ENCODE results near the gene FGFRL1. TPM values are rescaled to one million over a fixed set of nuclear protein-coding genes. Genes with fewer than 3 reads are reported as not detected.

The FGFRL1 gene
- total and polyA plus RNA-seq, 2 experiments from 2014 or later = 10.8 to 58.7 TPM

DNA sequence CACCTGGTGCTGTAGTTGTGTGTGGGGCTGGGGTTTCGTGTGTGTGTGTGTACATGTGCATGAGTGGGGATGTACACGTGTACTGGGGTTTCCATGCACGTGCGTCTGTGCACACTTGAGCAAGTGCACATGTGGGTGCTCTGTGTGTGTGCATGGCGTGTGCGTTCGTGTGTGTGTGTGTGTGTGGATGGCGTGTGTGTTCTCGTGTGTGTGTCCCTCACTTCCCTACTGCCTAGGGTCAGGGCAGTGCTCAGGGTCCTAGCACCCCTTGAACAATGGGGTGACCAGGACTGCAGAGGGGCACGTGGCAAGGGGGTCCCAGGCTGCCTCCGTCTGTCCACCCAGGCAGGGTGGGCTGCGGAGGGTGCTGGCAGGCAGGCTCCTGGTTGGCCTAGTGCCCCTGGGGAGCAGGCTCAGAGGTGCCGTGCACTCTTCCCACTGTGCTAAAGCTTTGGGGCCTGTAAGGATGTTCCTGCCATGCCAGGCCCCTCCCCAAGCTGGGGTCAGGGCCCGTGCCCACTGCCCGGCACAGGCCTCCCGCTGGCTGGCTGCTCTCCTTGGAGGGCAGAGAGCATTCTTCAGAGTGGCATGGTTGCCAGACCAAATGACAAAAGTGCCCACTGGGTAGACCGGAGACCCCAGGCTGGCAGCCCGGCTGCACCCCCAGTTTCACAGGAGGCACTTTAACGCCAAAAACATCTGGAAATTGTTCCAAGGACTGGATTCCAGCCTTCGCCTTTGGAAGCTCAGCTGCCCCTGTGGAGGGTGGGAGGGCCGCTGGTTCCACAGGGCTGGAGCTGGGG lies 29.1 kb downstream of the FGFRL1 start:
- peak overlapping the region; percentile 67; the same call in 1 of the 2 replicates for H3K27ac ChIP-seq
- H3K9me3 ChIP-seq (ENCODE audit: low read depth) = no peaks in the 10 kb centered on the region
- H3K4me1 ChIP-seq (ENCODE audit: insufficient read depth) = peaks cover 42% of the 10 kb centered on the region
- no peaks in the 10 kb centered on the region for H4K20me1 ChIP-seq (ENCODE audit: insufficient read depth)
- H3K27me3 ChIP-seq (replicated peaks; ENCODE audit: insufficient read depth) = no peaks in the 10 kb centered on the region
- peak overlapping the region; percentile 53 for H3K9ac ChIP-seq
- H3K79me2 ChIP-seq (ENCODE audit: insufficient read depth) = no peaks in the 10 kb centered on the region
- 72 to 78% methylated on average over 20 to 21 of the region's 21 CpGs for WGBS, 2 experiments (ENCODE audit: low coverage in 1 of 2, low lambda C conversion rate in 2 of 2, missing lambda C conversion rate in 2 of 2)
- peaks cover 6% of the 10 kb centered on the region; the same call in 1 of the 2 replicates for H3F3A ChIP-seq (ENCODE audit: insufficient read depth)
- in situ Hi-C loops (cut with MboI) = no loop called here
- H3K4me3 ChIP-seq = no peak overlapping the region
- H2AFZ ChIP-seq = 0 out of 2 replicates have a peak overlapping the region, but pooled peaks have one; percentile 57
- TF ChIP-seq EZH2 (IDR thresholded peaks at IDR 0.05; ENCODE audit: insufficient read depth, poor library complexity, severe bottlenecking) = no peak
- TF ChIP-seq EZH2phosphoT487 (IDR thresholded peaks at IDR 0.05; ENCODE audit: insufficient read depth, low read depth) = no peak
- no peak for DNase-seq
- H3K36me3 ChIP-seq (ENCODE audit: low read depth) = no peaks in the 10 kb centered on the region
- H3K9me2 ChIP-seq (ENCODE audit: insufficient read depth) = no peaks in the 10 kb centered on the region
- no peak overlapping the region for H3K4me2 ChIP-seq (ENCODE audit: unreplicated experiment)

DNA sequence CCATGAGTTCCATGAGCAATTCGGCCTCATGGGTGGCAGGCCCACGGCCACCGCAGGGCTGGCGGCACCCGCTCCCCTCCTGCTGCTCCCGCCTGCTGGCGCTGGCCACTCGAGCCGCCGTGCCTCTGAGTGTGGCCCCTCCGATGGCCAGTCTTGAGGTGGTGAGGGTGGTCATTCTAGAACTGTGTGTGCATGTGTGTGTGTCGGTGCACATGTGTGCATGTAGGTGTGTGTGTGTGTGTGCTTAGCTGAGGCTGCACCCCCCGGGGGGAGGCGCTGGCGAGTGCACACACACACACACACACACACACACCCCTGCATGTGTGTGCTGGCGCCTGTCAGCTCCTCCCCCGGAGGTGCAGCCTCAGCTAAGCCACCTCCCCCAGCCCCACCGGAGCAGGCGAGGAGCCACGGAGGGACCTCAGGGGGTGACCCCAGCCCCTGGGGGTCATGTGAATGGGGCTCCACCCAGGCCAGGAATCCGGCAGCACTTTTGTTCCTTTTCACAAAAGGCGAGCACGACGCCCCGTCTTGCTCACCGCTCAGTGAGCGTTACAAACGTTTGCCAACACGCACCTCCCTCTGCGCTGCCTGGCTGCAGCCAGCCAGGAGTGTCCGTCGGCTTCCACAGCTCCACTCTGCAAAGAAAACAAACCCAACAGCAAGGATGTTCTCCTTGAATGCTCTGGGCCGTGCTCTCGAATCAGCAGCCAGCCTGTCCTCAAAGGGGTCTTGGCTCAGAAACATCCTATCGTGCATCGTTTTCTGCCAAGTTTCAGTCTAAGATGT lies 29.9 kb downstream of the FGFRL1 start:
- H3K27me3 ChIP-seq (replicated peaks; ENCODE audit: insufficient read depth) = no peaks in the 10 kb centered on the region
- H4K20me1 ChIP-seq (ENCODE audit: insufficient read depth) = no peaks in the 10 kb centered on the region
- WGBS, 2 experiments (ENCODE audit: low coverage in 1 of 2, low lambda C conversion rate in 2 of 2, missing lambda C conversion rate in 2 of 2) = 28 to 29% methylated on average over 31 to 36 of the region's 36 CpGs
- H3K9ac ChIP-seq = peak overlapping the region; percentile 53
- H3K27ac ChIP-seq = peak overlapping the region; percentile 67
- in situ Hi-C loops (cut with MboI) = no loop called here
- no peaks in the 10 kb centered on the region for H3K9me3 ChIP-seq (ENCODE audit: low read depth)
- TF ChIP-seq EZH2 (IDR thresholded peaks at IDR 0.05; ENCODE audit: insufficient read depth, poor library complexity, severe bottlenecking) (no peak), EZH2phosphoT487 (IDR thresholded peaks at IDR 0.05; ENCODE audit: insufficient read depth, low read depth) (no peak)
- no peaks in the 10 kb centered on the region for H3K9me2 ChIP-seq (ENCODE audit: insufficient read depth)
- H2AFZ ChIP-seq = peak overlapping the region; percentile 57
- H3K4me1 ChIP-seq (ENCODE audit: insufficient read depth) = peaks cover 39% of the 10 kb centered on the region
- H3K4me2 ChIP-seq (ENCODE audit: unreplicated experiment) = peak overlapping the region; percentile 47
- H3K36me3 ChIP-seq (ENCODE audit: low read depth) = no peaks in the 10 kb centered on the region
- peaks cover 6% of the 10 kb centered on the region; the same call in 1 of the 2 replicates for H3F3A ChIP-seq (ENCODE audit: insufficient read depth)
- DNase-seq = peak; percentile 82
- no peaks in the 10 kb centered on the region for H3K79me2 ChIP-seq (ENCODE audit: insufficient read depth)
- H3K4me3 ChIP-seq = 0 out of 2 replicates have a peak overlapping the region, but pooled peaks have one; percentile 31

DNA sequence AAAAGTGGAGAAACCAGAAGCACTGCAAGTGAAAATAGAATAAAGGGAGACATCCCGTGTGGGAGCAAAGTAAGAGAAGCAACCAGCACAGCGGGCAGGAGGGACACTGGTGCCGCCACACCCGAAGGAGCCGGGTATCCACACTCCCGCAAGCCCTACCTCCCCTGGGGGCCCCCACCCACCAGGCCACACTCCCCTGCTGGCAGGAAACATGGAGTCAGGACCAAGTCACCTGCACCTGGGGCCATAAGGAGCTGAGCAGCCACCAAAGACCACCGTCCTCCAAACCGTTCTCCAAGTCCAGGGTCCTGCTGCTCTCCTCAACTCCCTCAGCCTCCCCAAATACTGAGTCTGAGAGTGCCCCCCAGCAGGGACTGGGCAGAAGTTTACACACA lies 30.5 kb downstream of the FGFRL1 start:
- peak overlapping the region; percentile 53 for H3K9ac ChIP-seq
- H3K79me2 ChIP-seq (ENCODE audit: insufficient read depth) = no peaks in the 10 kb centered on the region
- no peak for TF ChIP-seq EZH2phosphoT487 (IDR thresholded peaks at IDR 0.05; ENCODE audit: insufficient read depth, low read depth)
- TF ChIP-seq EZH2 (IDR thresholded peaks at IDR 0.05; ENCODE audit: insufficient read depth, poor library complexity, severe bottlenecking) = no peak
- peak overlapping the region; percentile 67 for H3K27ac ChIP-seq
- no peaks in the 10 kb centered on the region for H3K27me3 ChIP-seq (replicated peaks; ENCODE audit: insufficient read depth)
- H3K4me2 ChIP-seq (ENCODE audit: unreplicated experiment) = peak overlapping the region; percentile 47
- H3K36me3 ChIP-seq (ENCODE audit: low read depth) = no peaks in the 10 kb centered on the region
- 19 to 23% methylated on average over 8 of the region's 8 CpGs for WGBS, 2 experiments (ENCODE audit: low coverage in 1 of 2, low lambda C conversion rate in 2 of 2, missing lambda C conversion rate in 2 of 2)
- H2AFZ ChIP-seq = peak overlapping the region; percentile 57
- H3K9me3 ChIP-seq (ENCODE audit: low read depth) = no peaks in the 10 kb centered on the region
- H3K4me1 ChIP-seq (ENCODE audit: insufficient read depth) = peaks cover 42% of the 10 kb centered on the region
- DNase-seq = no peak
- H3K4me3 ChIP-seq = 0 out of 2 replicates have a peak overlapping the region, but pooled peaks have one; percentile 31
- no peaks in the 10 kb centered on the region for H4K20me1 ChIP-seq (ENCODE audit: insufficient read depth)
- no peaks in the 10 kb centered on the region for H3K9me2 ChIP-seq (ENCODE audit: insufficient read depth)
- peaks cover 6% of the 10 kb centered on the region; the same call in 1 of the 2 replicates for H3F3A ChIP-seq (ENCODE audit: insufficient read depth)
- in situ Hi-C loops (cut with MboI) = no loop called here

DNA sequence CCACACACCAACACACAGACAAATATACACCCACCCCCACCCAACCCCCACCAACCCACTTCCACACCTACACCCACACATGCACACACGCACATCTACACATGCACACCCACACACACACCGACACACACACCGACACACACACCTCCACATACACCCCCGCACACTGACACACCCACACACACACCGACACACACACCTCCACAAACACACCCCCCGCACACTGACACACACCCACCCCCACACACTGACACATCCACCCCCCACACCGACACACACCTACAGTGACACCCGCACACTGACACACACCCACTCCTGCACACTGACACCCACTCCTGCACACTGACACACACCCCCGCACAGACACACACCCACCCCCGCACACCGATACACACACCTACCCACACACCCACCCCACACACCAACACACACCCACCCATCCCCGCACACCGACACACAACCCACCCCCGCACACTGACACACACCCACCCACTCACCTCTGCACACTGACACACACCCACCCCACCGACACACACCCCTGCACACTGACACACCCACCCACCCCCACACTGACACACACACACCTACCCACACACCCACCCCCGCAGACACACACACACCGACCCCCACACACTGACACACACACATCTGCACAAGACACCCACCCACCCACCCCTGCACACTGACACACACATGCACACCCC lies 31.1 kb downstream of the FGFRL1 start:
- no peak overlapping the region for H3K9ac ChIP-seq
- no peaks in the 10 kb centered on the region for H3K9me3 ChIP-seq (ENCODE audit: low read depth)
- no peaks in the 10 kb centered on the region for H4K20me1 ChIP-seq (ENCODE audit: insufficient read depth)
- H3K27me3 ChIP-seq (replicated peaks; ENCODE audit: insufficient read depth) = no peaks in the 10 kb centered on the region
- H3F3A ChIP-seq (ENCODE audit: insufficient read depth) = peaks cover 6% of the 10 kb centered on the region; the same call in 1 of the 2 replicates
- H2AFZ ChIP-seq = no peak overlapping the region
- no peaks in the 10 kb centered on the region for H3K9me2 ChIP-seq (ENCODE audit: insufficient read depth)
- no peak for DNase-seq
- peaks cover 43% of the 10 kb centered on the region for H3K4me1 ChIP-seq (ENCODE audit: insufficient read depth)
- in situ Hi-C loops (cut with MboI) = no loop called here
- H3K27ac ChIP-seq = peak overlapping the region; percentile 67
- H3K4me3 ChIP-seq = no peak overlapping the region
- H3K36me3 ChIP-seq (ENCODE audit: low read depth) = no peaks in the 10 kb centered on the region
- H3K4me2 ChIP-seq (ENCODE audit: unreplicated experiment) = no peak overlapping the region
- no peaks in the 10 kb centered on the region for H3K79me2 ChIP-seq (ENCODE audit: insufficient read depth)
- WGBS, 2 experiments (ENCODE audit: low coverage in 1 of 2, low lambda C conversion rate in 2 of 2, missing lambda C conversion rate in 2 of 2) = 60 to 84% methylated on average over 1 to 17 of the region's 17 CpGs
- no peak for TF ChIP-seq EZH2phosphoT487 (IDR thresholded peaks at IDR 0.05; ENCODE audit: insufficient read depth, low read depth)
- no peak for TF ChIP-seq EZH2 (IDR thresholded peaks at IDR 0.05; ENCODE audit: insufficient read depth, poor library complexity, severe bottlenecking)

All from GM23248 (cell line).